Right cardiac atrium (tissue), 5 donors: ENCODE measurements around the gene IGHMBP2. TPM values are rescaled to one million over a fixed set of nuclear protein-coding genes. Genes with fewer than 3 reads are reported as not detected.
"Not testable (repeated sequence)": the region's sequence is repeated elsewhere in the genome, so short reads cannot be mapped to it uniquely, and the experiment has no call there.

Experiments used
- ATAC-seq, 2 donors: fragments of 200-7000 bp; cut with Tn5 transposase; one replicate each; pipeline versions ENCODE4 v1.8.0 to v1.9.1; 2020; ENCODE audit warnings: moderate library complexity in 2 of 2, mild to moderate bottlenecking in 1 of 2
- DNase-seq, 3 donors: peaks; one replicate each; pipeline ENCODE4 v3.0.0-alpha.2; 2020
- H3K27ac ChIP-seq: one replicate; pipeline ENCODE4 v1.5.1; 2013; ENCODE audit warnings: mild to moderate bottlenecking, low read length, control low read depth, moderate library complexity
- H3K27me3 ChIP-seq: one replicate; pipeline ENCODE4 v1.6.1; 2013; ENCODE audit not compliant: control insufficient read depth, insufficient read depth
- H3K4me1 ChIP-seq: one replicate; pipeline ENCODE4 v1.6.1; 2013; ENCODE audit warnings: low read length; ENCODE audit not compliant: control insufficient read depth, insufficient read depth
- H3K4me3 ChIP-seq: one replicate; pipeline ENCODE4 v1.5.1; 2013; ENCODE audit warnings: low read length, control low read depth
- H3K9me3 ChIP-seq: one replicate; pipeline ENCODE4 v1.6.1; 2013; ENCODE audit warnings: low read length; ENCODE audit not compliant: control insufficient read depth
- WGBS: extraction: QIAGEN DNeasy Blood & Tissue Kit; methylation state at CpG from one replicate; pipeline ENCODE4 v1.1.7; 2013; 5-methylcytosine and 5-hydroxymethylcytosine counted together
- intact Hi-C, 4 donors: fragments of 100-400 bp; cut with DNase I; formaldehyde crosslinking; loops; one replicate each; pipeline versions ENCODE4 v1.11.0 to v1.14.0; 2022 to 2023
- polyA plus RNA-seq: library from polyadenylated mRNA; stranded (reverse); fragments of 200-250 nt; gene quantifications from one replicate; pipeline ENCODE4 v1.2.3, GENCODE V29; 2013
- total RNA-seq, 4 donors: library from RNA; stranded (reverse); fragmentation: NEBNext Ultra II Directional; extraction: Animal tissue kit (Norgen Biotek cat#: 25700); gene quantifications; one replicate each; pipeline ENCODE4 v1.2.1, GENCODE V29; 2021
- donor health status: healthy with polysubstance abuse.
- donor health status: DM: no; HTN: yes; CAD: no.
- donor health status: DM: no; HTN: no; CAD: no.
- donor health status: DM: no; HTN: yes; CAD: no; lungs with severe emphysema.
- donor health status: DM: yes; HTN: yes; CAD: no.

The IGHMBP2 gene
- total and polyA plus RNA-seq, 5 donors: 10.4 to 12.7 (median 11.4) TPM

- 59% methylated on average over 6 of the region's 6 CpGs for WGBS
These were observed 36.6 kb upstream of the IGHMBP2 start for GRCh38 chr11:68867066-68867465.

GRCh38 chr11:68868221-68868835 is 35.4 kb upstream of the IGHMBP2 start:
- H3K4me3 ChIP-seq: no peak overlapping the region
- H3K4me1 ChIP-seq: peaks cover 6% of the 10 kb centered on the region
- H3K9me3 ChIP-seq: no peaks in the 10 kb centered on the region
- no peak overlapping the region for H3K27ac ChIP-seq
- no peaks in the 10 kb centered on the region for H3K27me3 ChIP-seq
- intact Hi-C loops: no loop called here
- ATAC-seq: no peak
- 91% methylated on average over 18 of the region's 18 CpGs for WGBS
- DNase-seq: no peak

More at GRCh38 chr11:68867066-68867465, 36.6 kb upstream of the IGHMBP2 start:
- no peak overlapping the region for H3K4me3 ChIP-seq
- peaks cover 6% of the 10 kb centered on the region for H3K4me1 ChIP-seq
- ATAC-seq (peak; percentile 28 to 32), DNase-seq (peak in 2 of 3 donors; percentile 75 to 76)
- no peaks in the 10 kb centered on the region for H3K27me3 ChIP-seq
- no peak overlapping the region for H3K27ac ChIP-seq
- no peaks in the 10 kb centered on the region for H3K9me3 ChIP-seq
- intact Hi-C loops: no loop called here

DNA sequence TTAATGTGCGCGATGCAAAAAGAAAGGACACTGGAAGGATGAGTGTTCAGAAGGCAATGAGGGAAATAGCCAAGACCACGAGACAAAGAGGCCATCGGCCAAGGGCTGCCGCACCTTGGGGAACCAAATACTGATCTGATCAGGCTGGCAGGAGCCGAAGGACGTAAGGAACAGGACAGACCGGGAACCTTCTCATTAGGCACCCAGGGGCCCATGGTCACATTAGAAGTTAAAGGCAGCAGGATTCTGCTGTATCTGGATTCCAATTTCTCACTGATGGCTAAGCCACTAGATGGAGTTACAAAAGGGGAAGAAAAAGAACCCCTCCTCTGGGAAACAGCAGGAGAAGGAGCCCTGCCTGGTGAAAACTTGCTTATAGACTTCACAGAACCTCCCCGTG is 33.2 kb upstream of the IGHMBP2 start:
- WGBS: 57% methylated on average over 9 of the region's 9 CpGs
- Histone ChIP-seq H3K27me3 (no peaks in the 10 kb centered on the region), H3K4me3 (peak overlapping the region; percentile 42), H3K4me1 (peaks cover 10% of the 10 kb centered on the region), H3K9me3 (no peaks in the 10 kb centered on the region), H3K27ac (no peak overlapping the region)
- intact Hi-C loops: no loop called here
- no peak for DNase-seq
- peak in 1 of 2 donors; percentile 8 for ATAC-seq

- ATAC-seq: no peak
- no peaks in the 10 kb centered on the region for H3K27me3 ChIP-seq
- H3K4me1 ChIP-seq: peaks cover 10% of the 10 kb centered on the region
- H3K9me3 ChIP-seq: no peaks in the 10 kb centered on the region
- intact Hi-C loops: no loop called here
- no peak overlapping the region for H3K4me3 ChIP-seq
- WGBS: 59% methylated on average over 12 of the region's 12 CpGs
- DNase-seq: no peak
- H3K27ac ChIP-seq: no peak overlapping the region
These were observed 31.3 kb upstream of the IGHMBP2 start for GRCh38 chr11:68872216-68873003.

- H3K27ac ChIP-seq: no peak overlapping the region
- no peaks in the 10 kb centered on the region for H3K9me3 ChIP-seq
- H3K27me3 ChIP-seq: no peaks in the 10 kb centered on the region
- intact Hi-C loops: no loop called here
- ATAC-seq (no peak), DNase-seq (no peak)
- H3K4me1 ChIP-seq: peaks cover 4% of the 10 kb centered on the region
- H3K4me3 ChIP-seq: no peak overlapping the region
- WGBS: 80% methylated on average over 7 of the region's 7 CpGs
These were observed 25.7 kb upstream of the IGHMBP2 start for GRCh38 chr11:68878022-68878421.

DNA sequence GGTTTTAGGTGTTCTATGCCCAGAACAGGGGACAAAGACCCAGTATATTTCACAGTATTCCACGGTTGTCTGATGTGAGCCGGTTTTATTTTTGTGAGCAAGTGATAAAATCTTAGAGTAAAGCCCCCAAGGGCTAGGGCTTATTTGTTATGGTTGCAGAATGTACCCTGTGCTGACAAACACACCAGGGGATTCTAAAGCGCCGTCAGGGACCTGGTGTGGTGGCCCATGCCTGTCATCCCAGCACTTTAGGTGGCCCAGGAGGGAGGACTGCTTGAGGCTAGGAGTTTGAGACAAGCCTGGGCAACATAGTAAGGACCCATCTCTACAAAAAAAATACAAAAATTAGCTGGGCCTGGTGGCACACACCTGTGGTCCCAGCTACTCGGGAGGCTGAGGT is 22.8 kb upstream of the IGHMBP2 start:
- Histone ChIP-seq H3K27ac (no peak overlapping the region), H3K9me3 (no peaks in the 10 kb centered on the region), H3K4me3 (no peak overlapping the region), H3K4me1 (no peaks in the 10 kb centered on the region), H3K27me3 (no peaks in the 10 kb centered on the region)
- 92% methylated on average over 5 of the region's 5 CpGs for WGBS
- intact Hi-C loops: no loop called here
- ATAC-seq (no peak), DNase-seq (no peak)

- 96% methylated on average over 2 of the region's 2 CpGs for WGBS
- intact Hi-C loops: no loop called here
These were observed 22.4 kb upstream of the IGHMBP2 start for GRCh38 chr11:68881320-68881719.

GRCh38 chr11:68882391-68882790 is 21.3 kb upstream of the IGHMBP2 start:
- no peaks in the 10 kb centered on the region for H3K9me3 ChIP-seq
- DNase-seq (no peak), ATAC-seq (no peak)
- intact Hi-C loops: no loop called here
- whole genome bisulfite sequencing: 87% methylated on average over 13 of the region's 13 CpGs
- no peaks in the 10 kb centered on the region for H3K4me1 ChIP-seq
- no peaks in the 10 kb centered on the region for H3K27me3 ChIP-seq
- no peak overlapping the region for H3K4me3 ChIP-seq
- no peak overlapping the region for H3K27ac ChIP-seq

More at GRCh38 chr11:68881320-68881719, 22.4 kb upstream of the IGHMBP2 start:
- Histone ChIP-seq H3K4me1 (no peaks in the 10 kb centered on the region), H3K27ac (no peak overlapping the region), H3K4me3 (no peak overlapping the region), H3K27me3 (no peaks in the 10 kb centered on the region), H3K9me3 (no peaks in the 10 kb centered on the region)
- ATAC-seq (no peak), DNase-seq (no peak)

DNA sequence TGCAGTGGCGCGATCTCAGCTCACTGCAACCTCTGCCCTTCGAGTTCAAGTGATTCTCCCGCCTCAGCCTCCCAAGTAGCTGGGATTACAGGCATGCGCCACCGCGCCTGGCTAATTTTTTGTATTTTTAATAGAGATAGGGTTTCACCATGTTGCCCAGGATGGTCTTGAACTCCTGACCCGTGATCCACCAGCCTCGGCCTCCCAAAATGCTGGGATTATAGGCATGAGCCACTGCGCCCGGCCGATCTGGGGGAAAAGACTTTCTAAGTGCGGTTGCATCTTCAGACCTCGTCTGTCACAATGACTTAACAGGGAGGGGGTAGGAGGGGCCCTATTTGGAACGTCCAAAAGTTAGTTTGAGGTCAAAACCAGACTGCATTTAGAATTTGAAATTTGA is 18.9 kb upstream of the IGHMBP2 start:
- H3K27me3 ChIP-seq, H3K9me3 ChIP-seq, H3K4me1 ChIP-seq, DNase-seq, H3K4me3 ChIP-seq, intact Hi-C loops, H3K27ac ChIP-seq, ATAC-seq: not testable (repeated sequence)
- 94% methylated on average over 15 of the region's 15 CpGs for WGBS

DNA sequence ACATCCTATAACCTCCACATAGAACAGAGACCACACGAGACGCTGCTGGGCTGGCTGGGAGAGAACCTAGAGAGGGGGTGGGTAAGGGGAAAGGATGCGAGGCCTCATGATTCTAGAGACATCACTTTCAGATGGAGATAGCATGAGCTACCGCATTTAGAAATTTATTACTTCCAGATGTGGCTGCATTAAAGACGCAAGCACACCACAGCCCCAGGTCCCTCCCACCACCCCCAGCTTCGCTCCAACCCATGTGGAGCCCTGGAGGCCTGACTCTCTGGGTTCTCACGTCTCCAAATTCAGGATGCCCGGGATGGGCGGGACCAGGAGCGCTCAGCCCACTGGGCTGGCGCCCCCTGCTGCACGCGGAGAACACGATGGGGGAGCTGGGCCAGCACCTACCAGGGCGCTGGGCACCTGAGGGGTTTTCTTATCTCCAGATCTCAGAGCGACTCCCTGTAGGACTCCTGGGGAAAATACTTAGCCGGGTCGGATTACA is 13.7 kb upstream of the IGHMBP2 start:
- ATAC-seq (peak; percentile 69 to 73), DNase-seq (peak; percentile 68 to 87 (median 81))
- H3K4me3 ChIP-seq: no peak overlapping the region
- no peak overlapping the region for H3K27ac ChIP-seq
- peaks cover 12% of the 10 kb centered on the region for H3K4me1 ChIP-seq
- 51% methylated on average over 18 of the region's 18 CpGs for WGBS
- H3K9me3 ChIP-seq: no peaks in the 10 kb centered on the region
- intact Hi-C loops: no loop called here
- no peaks in the 10 kb centered on the region for H3K27me3 ChIP-seq

GRCh38 chr11:68890490-68891231 is 13.0 kb upstream of the IGHMBP2 start:
- 25% methylated on average over 17 of the region's 17 CpGs for WGBS
- Histone ChIP-seq H3K4me3 (no peak overlapping the region), H3K9me3 (no peaks in the 10 kb centered on the region), H3K27ac (peak overlapping the region; percentile 80), H3K27me3 (no peaks in the 10 kb centered on the region), H3K4me1 (peaks cover 12% of the 10 kb centered on the region)
- intact Hi-C loops: no loop called here
- DNase-seq (peak; percentile 90 to 95 (median 93)), ATAC-seq (peak; percentile 96 to 98)
